SH-SY5Y (cell line): Measurements from ENCODE around the gene FADS1.

ENCODE experiments used
- GATA2 ChIP-seq: IDR thresholded peaks from 2 replicates; pipeline ENCODE4 v1.6.1; 2011; ENCODE audit warnings: mild to moderate bottlenecking, low read depth, low read length
- GATA3 ChIP-seq: IDR thresholded peaks from 2 replicates; pipeline ENCODE4 v1.6.1; 2011; ENCODE audit warnings: low read depth, mild to moderate bottlenecking, low read length, moderate library complexity

- no peak for TF ChIP-seq GATA2
- no peak for TF ChIP-seq GATA3
Observed at GRCh38 chr11:61800331-61801281, 16.2 kb downstream of the FADS1 start.
